HEK293 (cell line): Measurements from ENCODE around the gene ANP32B.

Experiments
- CTCF ChIA-PET: fragments of 350-600 bp; formaldehyde crosslinking; extraction: SDS; loops from one replicate; lab custom pipeline; 2021; ENCODE audit warnings: antibody characterized with exemption; lab: Yijun Ruan, JAX
- POLR2A ChIA-PET: fragments of 300-600 bp; formaldehyde crosslinking; extraction: SDS; loops from one replicate; lab custom pipeline; 2020; ENCODE audit warnings: antibody characterized with exemption, inconsistent platforms; lab: Yijun Ruan, JAX
- H3K27ac ChIP-seq: fragments of 200-500 bp; sonication (Bioruptor generic); 2 replicates; pipeline ENCODE4 v1.5.1; 2014; ENCODE audit warnings: low read depth, low read length, control low read depth, inconsistent platforms; ENCODE audit errors: extremely low read depth
- H3K36me3 ChIP-seq, 2 experiments: fragments of 200-500 bp in 1 of 2; sonication (Bioruptor generic) in 1 of 2; 1 replicate in 1 of 2; 2 replicates in 1 of 2; pipeline ENCODE4 v1.5.1; 2014 to 2017; ENCODE audit warnings: inconsistent platforms in 2 of 2, low read length in 2 of 2; ENCODE audit not compliant: control insufficient read depth in 2 of 2, insufficient read depth in 1 of 2
- H3K4me1 ChIP-seq: fragments of 200-500 bp; sonication (Bioruptor generic); 2 replicates; pipeline ENCODE4 v1.5.1; 2014; ENCODE audit warnings: mild to moderate bottlenecking, low read length, inconsistent platforms; ENCODE audit not compliant: control insufficient read depth, insufficient read depth
- H3K4me3 ChIP-seq: 2 replicates; pipeline ENCODE4 v1.5.1; 2011; ENCODE audit warnings: low read depth, mild to moderate bottlenecking, control low read depth, low read length, moderate library complexity
- H3K9me3 ChIP-seq: fragments of 200-500 bp; sonication (Bioruptor generic); 2 replicates; pipeline ENCODE4 v1.5.1; 2014; ENCODE audit warnings: low read depth, low read length, inconsistent platforms; ENCODE audit not compliant: control insufficient read depth, insufficient read depth
- GLIS2 ChIP-seq: fragments of 450-650 bp; formaldehyde crosslinking; IDR thresholded peaks from 2 replicates; pipeline ENCODE4 v1.5.1; 2016; ENCODE audit warnings: missing biosample characterization, missing genetic modification characterization
- IKZF3 ChIP-seq: fragments of 450-650 bp; IDR thresholded peaks from 2 replicates; pipeline ENCODE4 v1.5.0; 2018; ENCODE audit warnings: missing biosample characterization, mild to moderate bottlenecking, missing genetic modification characterization, moderate library complexity
- MEIS1 ChIP-seq: sonication (generic); formaldehyde crosslinking; IDR thresholded peaks from 2 replicates; pipeline ENCODE4 v1.8.1; 2022; ENCODE audit warnings: missing genetic modification reagents, mild to moderate bottlenecking, borderline replicate concordance
- SCRT1 ChIP-seq: fragments of 450-650 bp; formaldehyde crosslinking; IDR thresholded peaks from 2 replicates; pipeline ENCODE4 v1.5.1; 2016; ENCODE audit warnings: missing biosample characterization, missing genetic modification characterization, borderline replicate concordance
- SCRT2 ChIP-seq: fragments of 450-650 bp; formaldehyde crosslinking; IDR thresholded peaks from 2 replicates; pipeline ENCODE4 v1.5.1; 2016; ENCODE audit warnings: missing biosample characterization, missing genetic modification characterization
- ZNF239 ChIP-seq: fragments of 450-650 bp; formaldehyde crosslinking; IDR thresholded peaks from 2 replicates; pipeline ENCODE4 v1.5.1; 2016; ENCODE audit warnings: missing biosample characterization, missing genetic modification characterization
- ZNF416 ChIP-seq: fragments of 450-650 bp; formaldehyde crosslinking; IDR thresholded peaks from 2 replicates; pipeline ENCODE4 v1.5.1; 2016; ENCODE audit warnings: missing biosample characterization, missing genetic modification characterization
- ZNF510 ChIP-seq: fragments of 450-650 bp; formaldehyde crosslinking; IDR thresholded peaks from 2 replicates; pipeline ENCODE4 v1.5.1; 2018; ENCODE audit warnings: mild to moderate bottlenecking, missing genetic modification characterization, missing biosample characterization; ENCODE audit not compliant: insufficient replicate concordance
- ZNF529 ChIP-seq: fragments of 450-650 bp; formaldehyde crosslinking; IDR thresholded peaks from 2 replicates; pipeline ENCODE4 v1.5.1; 2017; ENCODE audit warnings: missing genetic modification characterization, missing biosample characterization; ENCODE audit not compliant: insufficient replicate concordance
- ZXDB ChIP-seq: fragments of 450-650 bp; formaldehyde crosslinking; IDR thresholded peaks from 2 replicates; pipeline ENCODE4 v1.5.1; 2016; ENCODE audit warnings: missing biosample characterization, missing genetic modification characterization
- TF ChIP-seq, protein P1 (sequence below): fragments of 450-650 bp; formaldehyde crosslinking; IDR thresholded peaks from 2 replicates; pipeline ENCODE4 v1.5.1; 2016; ENCODE audit warnings: missing biosample characterization, missing genetic modification characterization
- TF ChIP-seq, protein P2 (sequence below): fragments of 450-650 bp; formaldehyde crosslinking; IDR thresholded peaks from 2 replicates; pipeline ENCODE4 v1.5.1; 2017; ENCODE audit warnings: missing biosample characterization, missing genetic modification characterization
- TF ChIP-seq, protein P3 (sequence below): fragments of 450-650 bp; IDR thresholded peaks from 2 replicates; pipeline ENCODE4 v1.5.1; 2018; ENCODE audit warnings: missing biosample characterization, missing genetic modification characterization
- TF ChIP-seq, protein P4 (sequence below): fragments of 450-650 bp; formaldehyde crosslinking; conservative IDR thresholded peaks from 2 replicates; pipeline ENCODE4 v1.5.1; 2016; ENCODE audit warnings: low read depth, missing biosample characterization, missing genetic modification characterization
- TF ChIP-seq, protein P5 (sequence below): fragments of 450-650 bp; formaldehyde crosslinking; IDR thresholded peaks from 2 replicates; pipeline ENCODE4 v1.5.0; 2017; ENCODE audit warnings: missing biosample characterization, missing genetic modification characterization, borderline replicate concordance

The ANP32B gene

DNA sequence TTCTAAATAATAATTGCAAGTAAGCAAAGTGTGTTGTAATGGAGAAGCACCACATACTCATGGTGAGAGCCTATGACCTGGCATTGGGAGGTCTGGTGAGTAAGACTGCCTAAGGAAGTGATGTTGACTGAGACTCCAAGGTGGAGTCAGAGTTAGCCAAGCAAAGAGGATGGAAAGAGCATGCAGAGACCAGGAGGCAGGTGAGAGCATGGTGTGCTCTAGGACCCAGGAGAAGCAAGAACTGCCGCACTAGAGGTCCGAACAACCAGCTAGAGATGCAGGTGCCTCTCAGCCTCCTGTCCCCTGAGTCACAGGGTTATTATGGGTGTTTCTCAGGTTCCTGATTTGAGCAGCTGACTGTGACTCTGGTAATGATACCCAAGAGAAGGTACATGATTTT is 27.3 kb downstream of the ANP32B start (continued):
- TF ChIP-seq, protein P1, sequence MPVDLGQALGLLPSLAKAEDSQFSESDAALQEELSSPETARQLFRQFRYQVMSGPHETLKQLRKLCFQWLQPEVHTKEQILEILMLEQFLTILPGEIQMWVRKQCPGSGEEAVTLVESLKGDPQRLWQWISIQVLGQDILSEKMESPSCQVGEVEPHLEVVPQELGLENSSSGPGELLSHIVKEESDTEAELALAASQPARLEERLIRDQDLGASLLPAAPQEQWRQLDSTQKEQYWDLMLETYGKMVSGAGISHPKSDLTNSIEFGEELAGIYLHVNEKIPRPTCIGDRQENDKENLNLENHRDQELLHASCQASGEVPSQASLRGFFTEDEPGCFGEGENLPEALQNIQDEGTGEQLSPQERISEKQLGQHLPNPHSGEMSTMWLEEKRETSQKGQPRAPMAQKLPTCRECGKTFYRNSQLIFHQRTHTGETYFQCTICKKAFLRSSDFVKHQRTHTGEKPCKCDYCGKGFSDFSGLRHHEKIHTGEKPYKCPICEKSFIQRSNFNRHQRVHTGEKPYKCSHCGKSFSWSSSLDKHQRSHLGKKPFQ (tag by site-specific recombination) = no peak
- TF ChIP-seq, protein P2, sequence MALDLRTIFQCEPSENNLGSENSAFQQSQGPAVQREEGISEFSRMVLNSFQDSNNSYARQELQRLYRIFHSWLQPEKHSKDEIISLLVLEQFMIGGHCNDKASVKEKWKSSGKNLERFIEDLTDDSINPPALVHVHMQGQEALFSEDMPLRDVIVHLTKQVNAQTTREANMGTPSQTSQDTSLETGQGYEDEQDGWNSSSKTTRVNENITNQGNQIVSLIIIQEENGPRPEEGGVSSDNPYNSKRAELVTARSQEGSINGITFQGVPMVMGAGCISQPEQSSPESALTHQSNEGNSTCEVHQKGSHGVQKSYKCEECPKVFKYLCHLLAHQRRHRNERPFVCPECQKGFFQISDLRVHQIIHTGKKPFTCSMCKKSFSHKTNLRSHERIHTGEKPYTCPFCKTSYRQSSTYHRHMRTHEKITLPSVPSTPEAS (tag by site-specific recombination) = no peak

DNA sequence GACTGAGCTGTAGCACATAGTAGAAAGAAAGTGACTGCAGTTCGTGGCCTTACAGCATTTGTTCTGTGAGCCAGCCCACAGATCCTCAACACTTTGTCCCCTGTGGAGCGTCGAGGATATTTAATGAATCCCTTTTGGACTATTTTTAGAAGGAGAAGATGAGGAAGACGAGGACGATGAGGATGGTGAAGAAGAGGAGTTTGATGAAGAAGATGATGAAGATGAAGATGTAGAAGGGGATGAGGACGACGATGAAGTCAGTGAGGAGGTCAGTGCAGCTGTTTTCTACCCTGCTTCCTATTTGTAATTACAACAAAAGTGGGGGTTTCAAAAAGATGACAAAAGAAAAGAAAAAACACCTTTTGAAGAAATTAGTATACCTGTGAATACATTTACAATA is 28.0 kb downstream of the ANP32B start:
- TF ChIP-seq, protein P3, sequence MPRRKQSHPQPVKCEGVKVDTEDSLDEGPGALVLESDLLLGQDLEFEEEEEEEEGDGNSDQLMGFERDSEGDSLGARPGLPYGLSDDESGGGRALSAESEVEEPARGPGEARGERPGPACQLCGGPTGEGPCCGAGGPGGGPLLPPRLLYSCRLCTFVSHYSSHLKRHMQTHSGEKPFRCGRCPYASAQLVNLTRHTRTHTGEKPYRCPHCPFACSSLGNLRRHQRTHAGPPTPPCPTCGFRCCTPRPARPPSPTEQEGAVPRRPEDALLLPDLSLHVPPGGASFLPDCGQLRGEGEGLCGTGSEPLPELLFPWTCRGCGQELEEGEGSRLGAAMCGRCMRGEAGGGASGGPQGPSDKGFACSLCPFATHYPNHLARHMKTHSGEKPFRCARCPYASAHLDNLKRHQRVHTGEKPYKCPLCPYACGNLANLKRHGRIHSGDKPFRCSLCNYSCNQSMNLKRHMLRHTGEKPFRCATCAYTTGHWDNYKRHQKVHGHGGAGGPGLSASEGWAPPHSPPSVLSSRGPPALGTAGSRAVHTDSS (tag by site-specific recombination) = peak; percentile 98
- TF ChIP-seq SCRT2 (tag by site-specific recombination) = no peak

DNA sequence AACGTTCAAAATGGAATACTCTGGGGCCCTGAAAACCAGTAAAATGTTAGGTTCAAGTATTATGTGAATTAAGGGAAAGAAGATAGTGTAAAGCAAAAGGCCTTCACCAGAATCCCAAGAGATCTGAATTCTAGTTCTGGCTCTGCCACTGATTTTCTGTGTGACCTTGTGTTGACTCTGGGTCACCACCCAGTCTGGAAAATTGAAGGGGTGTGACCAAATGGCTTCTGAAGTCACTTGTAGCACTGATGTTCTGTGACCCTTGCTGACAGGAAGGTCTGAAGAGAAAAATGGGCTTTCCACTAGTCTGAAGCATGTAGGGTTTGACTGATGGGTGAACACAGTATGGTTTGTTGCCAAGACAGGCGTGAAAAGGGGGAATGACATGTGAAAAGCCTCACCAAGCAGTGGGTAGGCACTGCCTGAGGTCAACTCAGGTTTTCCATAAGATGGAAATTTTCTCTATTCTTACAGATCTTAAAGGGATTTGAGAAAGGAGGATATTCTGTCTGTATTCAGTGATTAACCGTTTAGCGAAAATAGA is 33.1 kb downstream of the ANP32B start:
- Histone ChIP-seq H3K4me3 (no peak overlapping the region), H3K9me3 (no peaks in the 10 kb centered on the region), H3K36me3 (peaks cover 37 to 93% of the 10 kb centered on the region in 2 experiments), H3K27ac (no peak overlapping the region), H3K4me1 (no peaks in the 10 kb centered on the region)
- POLR2A ChIA-PET = interaction anchor here (1.3 kb wide), 1 partner anchor 33 kb away, joined by 3 read pairs; the partner anchor contains the start of gene ANP32B
- no peak for TF ChIP-seq ZNF529 (tag by site-specific recombination)
- no peak for TF ChIP-seq ZNF416 (tag by site-specific recombination)
- no peak for TF ChIP-seq ZNF510 (tag by site-specific recombination)
- TF ChIP-seq MEIS1 = no peak
- TF ChIP-seq ZXDB (tag by site-specific recombination) = no peak
- CTCF ChIA-PET = interaction anchor here (3.0 kb wide), 1 partner anchor 9 kb away, joined by 8 read pairs; no protein-coding TSS in a partner anchor

More for the DNA sequence above, 28.0 kb downstream of the ANP32B start:
- H3K4me3 ChIP-seq = no peak overlapping the region
- H3K36me3 ChIP-seq = peaks cover 50 to 99% of the 10 kb centered on the region in 2 experiments
- no peaks in the 10 kb centered on the region for H3K4me1 ChIP-seq
- no peaks in the 10 kb centered on the region for H3K9me3 ChIP-seq
- POLR2A ChIA-PET = interaction anchor here (1.0 kb wide), 1 partner anchor 28 kb away, joined by 3 read pairs; the partner anchor contains the start of gene ANP32B
- CTCF ChIA-PET = interaction anchor here (1.2 kb wide), 1 partner anchor 24 kb away, joined by 3 read pairs; no protein-coding TSS in a partner anchor
- no peak overlapping the region for H3K27ac ChIP-seq

DNA sequence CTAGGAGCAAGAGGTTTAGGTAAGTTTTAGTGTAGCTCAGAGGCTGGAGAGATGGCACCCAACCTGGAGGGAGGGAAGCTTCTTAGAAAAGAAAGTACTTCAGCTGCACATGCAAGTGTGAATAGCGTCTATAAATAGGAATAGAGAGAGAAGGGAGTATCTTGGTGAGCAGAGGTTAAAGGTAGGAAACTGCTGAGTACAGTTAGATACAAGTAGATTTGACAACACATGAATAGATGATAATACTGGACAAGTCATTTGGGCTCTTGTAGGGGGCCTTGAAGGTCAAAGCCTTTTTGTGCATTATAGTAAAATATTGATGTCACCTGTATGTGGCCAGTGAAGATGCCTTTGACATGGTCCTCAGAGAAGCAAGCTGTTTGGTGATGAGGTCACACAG is 34.2 kb downstream of the ANP32B start:
- Histone ChIP-seq H3K27ac (no peak overlapping the region), H3K4me3 (no peak overlapping the region)
- POLR2A ChIA-PET = interaction anchor here (0.6 to 0.7 kb wide), 2 partner anchors 37 to 40 kb away, joined by 3 to 8 read pairs; partner anchors contain the start of gene NANS
- TF ChIP-seq, protein P4, sequence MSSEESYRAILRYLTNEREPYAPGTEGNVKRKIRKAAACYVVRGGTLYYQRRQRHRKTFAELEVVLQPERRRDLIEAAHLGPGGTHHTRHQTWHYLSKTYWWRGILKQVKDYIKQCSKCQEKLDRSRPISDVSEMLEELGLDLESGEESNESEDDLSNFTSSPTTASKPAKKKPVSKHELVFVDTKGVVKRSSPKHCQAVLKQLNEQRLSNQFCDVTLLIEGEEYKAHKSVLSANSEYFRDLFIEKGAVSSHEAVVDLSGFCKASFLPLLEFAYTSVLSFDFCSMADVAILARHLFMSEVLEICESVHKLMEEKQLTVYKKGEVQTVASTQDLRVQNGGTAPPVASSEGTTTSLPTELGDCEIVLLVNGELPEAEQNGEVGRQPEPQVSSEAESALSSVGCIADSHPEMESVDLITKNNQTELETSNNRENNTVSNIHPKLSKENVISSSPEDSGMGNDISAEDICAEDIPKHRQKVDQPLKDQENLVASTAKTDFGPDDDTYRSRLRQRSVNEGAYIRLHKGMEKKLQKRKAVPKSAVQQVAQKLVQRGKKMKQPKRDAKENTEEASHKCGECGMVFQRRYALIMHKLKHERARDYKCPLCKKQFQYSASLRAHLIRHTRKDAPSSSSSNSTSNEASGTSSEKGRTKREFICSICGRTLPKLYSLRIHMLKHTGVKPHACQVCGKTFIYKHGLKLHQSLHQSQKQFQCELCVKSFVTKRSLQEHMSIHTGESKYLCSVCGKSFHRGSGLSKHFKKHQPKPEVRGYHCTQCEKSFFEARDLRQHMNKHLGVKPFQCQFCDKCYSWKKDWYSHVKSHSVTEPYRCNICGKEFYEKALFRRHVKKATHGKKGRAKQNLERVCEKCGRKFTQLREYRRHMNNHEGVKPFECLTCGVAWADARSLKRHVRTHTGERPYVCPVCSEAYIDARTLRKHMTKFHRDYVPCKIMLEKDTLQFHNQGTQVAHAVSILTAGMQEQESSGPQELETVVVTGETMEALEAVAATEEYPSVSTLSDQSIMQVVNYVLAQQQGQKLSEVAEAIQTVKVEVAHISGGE (tag by site-specific recombination) = no peak
- TF ChIP-seq GLIS2 (tag by site-specific recombination) = no peak
- TF ChIP-seq, protein P5, sequence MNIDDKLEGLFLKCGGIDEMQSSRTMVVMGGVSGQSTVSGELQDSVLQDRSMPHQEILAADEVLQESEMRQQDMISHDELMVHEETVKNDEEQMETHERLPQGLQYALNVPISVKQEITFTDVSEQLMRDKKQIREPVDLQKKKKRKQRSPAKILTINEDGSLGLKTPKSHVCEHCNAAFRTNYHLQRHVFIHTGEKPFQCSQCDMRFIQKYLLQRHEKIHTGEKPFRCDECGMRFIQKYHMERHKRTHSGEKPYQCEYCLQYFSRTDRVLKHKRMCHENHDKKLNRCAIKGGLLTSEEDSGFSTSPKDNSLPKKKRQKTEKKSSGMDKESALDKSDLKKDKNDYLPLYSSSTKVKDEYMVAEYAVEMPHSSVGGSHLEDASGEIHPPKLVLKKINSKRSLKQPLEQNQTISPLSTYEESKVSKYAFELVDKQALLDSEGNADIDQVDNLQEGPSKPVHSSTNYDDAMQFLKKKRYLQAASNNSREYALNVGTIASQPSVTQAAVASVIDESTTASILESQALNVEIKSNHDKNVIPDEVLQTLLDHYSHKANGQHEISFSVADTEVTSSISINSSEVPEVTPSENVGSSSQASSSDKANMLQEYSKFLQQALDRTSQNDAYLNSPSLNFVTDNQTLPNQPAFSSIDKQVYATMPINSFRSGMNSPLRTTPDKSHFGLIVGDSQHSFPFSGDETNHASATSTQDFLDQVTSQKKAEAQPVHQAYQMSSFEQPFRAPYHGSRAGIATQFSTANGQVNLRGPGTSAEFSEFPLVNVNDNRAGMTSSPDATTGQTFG (tag by site-specific recombination) = no peak
- TF ChIP-seq ZNF239 (tag by site-specific recombination) = no peak
- TF ChIP-seq IKZF3 (tag by site-specific recombination) = no peak
- no peak for TF ChIP-seq SCRT1
- TF ChIP-seq, all 188 proteins: peak for 0
- CTCF ChIA-PET = interaction anchor here (1.0 to 3.0 kb wide), 2 partner anchors 8 to 94 kb away, joined by 3 to 8 read pairs; no protein-coding TSS in a partner anchor
- Histone ChIP-seq H3K4me1 (no peaks in the 10 kb centered on the region), H3K9me3 (no peaks in the 10 kb centered on the region), H3K36me3 (peaks cover 27 to 88% of the 10 kb centered on the region in 2 experiments)
